RWPE2 (cell line): ENCODE data around the gene ENTHD1.
"Not testable (repeated sequence)": the region's sequence is repeated elsewhere in the genome, so short reads cannot be mapped to it uniquely, and the experiment has no call there.

ENCODE experiments used
- ATAC-seq: fragments of 200-7000 bp; cut with Tn5 transposase; 3 replicates; pipeline ENCODE4 v1.9.1; 2021; ENCODE audit warnings: low read depth
- DNase-seq: peaks from one replicate; pipeline ENCODE4 v3.0.0-alpha.2; 2020; ENCODE audit warnings: low spot score
- H3K27ac ChIP-seq: fragments of 450-650 bp; 2 replicates; pipeline ENCODE4 v1.5.1; 2017; ENCODE audit warnings: mild to moderate bottlenecking; ENCODE audit not compliant: poor library complexity, severe bottlenecking
- H3K27me3 ChIP-seq: fragments of 250-450 bp; sonication (Bioruptor Pico); 2 replicates; pipeline ENCODE4 v1.5.1; 2021; ENCODE audit warnings: mild to moderate bottlenecking, moderate library complexity; ENCODE audit not compliant: insufficient read depth, poor library complexity, severe bottlenecking
- H3K36me3 ChIP-seq: fragments of 250-450 bp; sonication (Bioruptor Pico); 2 replicates; pipeline ENCODE4 v1.5.1; 2020; ENCODE audit warnings: low read depth, mild to moderate bottlenecking, moderate library complexity
- H3K4me1 ChIP-seq: fragments of 250-450 bp; sonication (Bioruptor Pico); 2 replicates; pipeline ENCODE4 v1.5.1; 2021; ENCODE audit warnings: mild to moderate bottlenecking, moderate library complexity; ENCODE audit not compliant: insufficient read depth, poor library complexity, severe bottlenecking
- H3K4me3 ChIP-seq: fragments of 250-450 bp; sonication (Bioruptor Pico); 2 replicates; pipeline ENCODE4 v1.5.1; 2021; ENCODE audit warnings: mild to moderate bottlenecking, moderate library complexity; ENCODE audit not compliant: severe bottlenecking
- H3K9me3 ChIP-seq: fragments of 250-450 bp; sonication (Bioruptor Pico); 2 replicates; pipeline ENCODE4 v1.5.1; 2021; ENCODE audit warnings: mild to moderate bottlenecking, moderate library complexity; ENCODE audit not compliant: severe bottlenecking
- TF ChIP-seq, protein P1 (sequence below): fragments of 450-650 bp; IDR thresholded peaks from one replicate; pipeline ENCODE4 v1.5.1; 2017; ENCODE audit warnings: mild to moderate bottlenecking, moderate library complexity; ENCODE audit not compliant: poor library complexity, severe bottlenecking

ENTHD1 gene

DNA sequence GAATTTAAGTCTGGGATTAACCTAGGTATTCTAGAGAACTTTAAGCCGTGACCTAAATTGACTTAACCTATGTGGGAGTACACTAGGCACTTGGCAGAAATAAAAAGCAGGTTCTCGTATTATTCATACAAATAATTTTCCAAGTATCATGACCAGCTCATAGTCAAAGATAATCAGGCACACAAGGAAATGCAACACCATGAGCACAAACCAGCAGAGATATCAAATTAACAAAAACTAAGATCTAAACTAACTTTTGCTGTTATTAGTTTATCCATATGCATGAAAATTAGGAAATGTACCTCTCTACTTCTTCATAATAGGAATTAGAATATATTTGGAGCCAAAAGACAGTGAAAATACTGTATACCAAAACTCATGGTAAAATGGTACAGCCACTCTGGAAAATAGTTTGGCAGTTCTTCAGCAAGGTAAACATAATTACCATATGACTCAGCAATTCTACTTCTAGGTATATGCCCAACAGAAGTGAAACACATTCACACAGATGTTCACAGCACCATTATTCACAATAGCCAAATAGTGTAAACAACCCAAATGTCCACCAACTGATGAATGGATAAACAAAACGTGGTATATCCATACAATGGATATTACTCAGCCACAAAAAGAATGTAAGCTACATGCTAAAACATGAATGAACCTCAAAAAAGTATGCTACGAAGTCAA lies 154.1 kb downstream of the ENTHD1 start:
- TF ChIP-seq, protein P1, sequence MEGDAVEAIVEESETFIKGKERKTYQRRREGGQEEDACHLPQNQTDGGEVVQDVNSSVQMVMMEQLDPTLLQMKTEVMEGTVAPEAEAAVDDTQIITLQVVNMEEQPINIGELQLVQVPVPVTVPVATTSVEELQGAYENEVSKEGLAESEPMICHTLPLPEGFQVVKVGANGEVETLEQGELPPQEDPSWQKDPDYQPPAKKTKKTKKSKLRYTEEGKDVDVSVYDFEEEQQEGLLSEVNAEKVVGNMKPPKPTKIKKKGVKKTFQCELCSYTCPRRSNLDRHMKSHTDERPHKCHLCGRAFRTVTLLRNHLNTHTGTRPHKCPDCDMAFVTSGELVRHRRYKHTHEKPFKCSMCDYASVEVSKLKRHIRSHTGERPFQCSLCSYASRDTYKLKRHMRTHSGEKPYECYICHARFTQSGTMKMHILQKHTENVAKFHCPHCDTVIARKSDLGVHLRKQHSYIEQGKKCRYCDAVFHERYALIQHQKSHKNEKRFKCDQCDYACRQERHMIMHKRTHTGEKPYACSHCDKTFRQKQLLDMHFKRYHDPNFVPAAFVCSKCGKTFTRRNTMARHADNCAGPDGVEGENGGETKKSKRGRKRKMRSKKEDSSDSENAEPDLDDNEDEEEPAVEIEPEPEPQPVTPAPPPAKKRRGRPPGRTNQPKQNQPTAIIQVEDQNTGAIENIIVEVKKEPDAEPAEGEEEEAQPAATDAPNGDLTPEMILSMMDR, result no peak
- peaks cover 6% of the 10 kb centered on the region for H3K27me3 ChIP-seq
- no peak overlapping the region for H3K4me3 ChIP-seq
- H3K27ac ChIP-seq, result no peak overlapping the region
- ATAC-seq, result peak; percentile 33; the same call in 1 of the 3 replicates
- no peaks in the 10 kb centered on the region for H3K9me3 ChIP-seq
- H3K36me3 ChIP-seq, result no peaks in the 10 kb centered on the region
- H3K4me1 ChIP-seq, result no peaks in the 10 kb centered on the region
- DNase-seq, result no peak

DNA sequence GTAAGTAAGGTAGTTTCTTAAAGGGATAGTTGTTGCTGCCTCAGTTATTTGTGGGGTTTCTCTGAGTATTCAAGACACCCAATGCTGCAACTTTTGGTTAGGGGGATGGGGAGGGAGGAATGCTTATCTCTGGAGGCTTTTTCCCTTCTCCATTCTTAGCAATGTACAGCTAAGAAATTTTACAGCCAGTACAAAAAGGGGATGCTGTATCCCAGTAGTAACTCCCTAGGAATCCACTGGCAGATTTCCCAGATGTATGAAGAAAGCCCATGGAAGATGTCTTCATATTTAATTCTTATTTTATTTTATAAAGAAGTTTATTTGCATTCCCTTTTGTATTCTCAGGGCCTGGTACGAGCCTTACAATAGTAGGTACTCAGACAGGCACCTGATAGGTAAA lies 154.8 kb downstream of the ENTHD1 start:
- Histone ChIP-seq H3K4me1 (no peaks in the 10 kb centered on the region), H3K36me3 (no peaks in the 10 kb centered on the region), H3K27ac (no peak overlapping the region), H3K27me3 (peaks cover 3% of the 10 kb centered on the region), H3K9me3 (no peaks in the 10 kb centered on the region), H3K4me3 (no peak overlapping the region)
- TF ChIP-seq, protein P1, result no peak
- ATAC-seq (peak; percentile 45; the same call in 2 of the 3 replicates), DNase-seq (no peak)

DNA sequence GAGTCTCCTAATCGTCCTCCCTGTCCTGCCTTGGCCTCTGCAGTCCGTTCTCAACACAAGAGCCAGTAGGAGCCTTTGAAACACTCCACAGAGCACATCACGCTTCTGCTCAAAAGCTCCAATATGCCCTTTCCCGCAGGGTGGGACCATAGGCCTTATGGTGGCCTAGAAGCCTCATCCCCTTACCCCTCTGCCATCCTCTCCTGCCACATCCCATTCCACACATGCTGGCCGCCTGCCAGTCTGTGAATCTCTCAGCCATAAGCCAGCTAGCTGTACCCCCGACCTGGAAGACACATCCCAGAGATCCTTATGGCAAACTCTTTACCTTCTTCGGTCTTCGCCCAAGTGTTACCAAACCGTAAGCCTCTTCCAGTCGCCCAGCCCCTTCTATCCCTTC lies 157.8 kb downstream of the ENTHD1 start:
- ATAC-seq (no peak), DNase-seq (no peak)
- no peaks in the 10 kb centered on the region for H3K36me3 ChIP-seq
- H3K9me3 ChIP-seq, result no peaks in the 10 kb centered on the region
- no peak overlapping the region for H3K27ac ChIP-seq
- TF ChIP-seq, protein P1, result no peak
- H3K4me1 ChIP-seq, result no peaks in the 10 kb centered on the region
- no peaks in the 10 kb centered on the region for H3K27me3 ChIP-seq
- H3K4me3 ChIP-seq, result no peak overlapping the region

DNA sequence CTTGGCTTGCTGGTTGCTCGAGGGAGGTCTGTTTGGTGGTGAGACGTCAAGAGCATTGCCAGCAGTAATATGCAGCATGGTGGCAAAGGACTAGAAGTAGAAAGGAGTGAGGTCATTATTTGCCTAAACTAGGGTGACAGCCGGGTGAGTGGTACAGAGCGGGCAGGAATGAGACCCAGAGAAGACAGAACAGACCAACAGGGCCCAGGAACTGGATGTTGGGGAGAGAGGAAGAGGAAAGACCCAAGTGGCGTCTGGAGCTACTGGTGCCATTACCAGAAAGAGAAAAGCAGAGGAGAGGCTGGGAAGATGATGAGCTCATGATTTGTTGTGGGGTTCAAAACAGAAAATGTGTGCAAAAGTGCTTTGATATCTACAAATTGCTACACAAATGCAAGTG lies 158.7 kb downstream of the ENTHD1 start:
- DNase-seq (no peak), ATAC-seq (no peak)
- no peak overlapping the region for H3K27ac ChIP-seq
- TF ChIP-seq, protein P1, result no peak
- no peaks in the 10 kb centered on the region for H3K4me1 ChIP-seq
- H3K9me3 ChIP-seq, result no peaks in the 10 kb centered on the region
- H3K36me3 ChIP-seq, result no peaks in the 10 kb centered on the region
- H3K4me3 ChIP-seq, result no peak overlapping the region
- no peaks in the 10 kb centered on the region for H3K27me3 ChIP-seq

DNA sequence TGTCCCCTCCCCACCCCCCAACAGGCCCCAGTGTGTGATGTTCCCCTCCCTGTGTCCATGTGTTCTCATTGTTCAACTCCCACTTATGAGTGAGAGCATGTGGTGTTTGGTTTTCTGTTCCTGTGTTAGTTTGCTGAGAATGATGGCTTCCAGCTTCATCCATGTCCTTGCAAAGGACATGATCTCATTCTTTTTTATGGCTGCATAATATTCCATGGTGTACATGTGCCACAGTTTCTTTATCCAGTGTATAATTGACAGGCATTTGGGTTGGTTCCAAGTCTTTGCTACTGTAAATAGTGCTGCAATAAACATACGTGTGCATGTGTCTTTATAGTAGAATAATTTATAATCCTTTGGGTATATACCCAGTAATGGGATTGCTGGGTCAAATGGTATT lies 159.5 kb downstream of the ENTHD1 start:
- not testable (repeated sequence) for DNase-seq, H3K27me3 ChIP-seq, H3K36me3 ChIP-seq, H3K4me3 ChIP-seq, H3K4me1 ChIP-seq, H3K9me3 ChIP-seq, H3K27ac ChIP-seq, ATAC-seq
